K562 (cell line): ENCODE data around the gene ZNF644. TPM values are rescaled to one million over a fixed set of nuclear protein-coding genes. Genes with fewer than 3 reads are reported as not detected.

Experiments
- ATAC-seq: fragments of 200-7000 bp; cut with Tn5 transposase; 3 replicates; pipeline ENCODE4 v1.9.1; 2020; ENCODE audit warnings: moderate library complexity
- BruUV-seq: library from RNA; stranded (reverse); fragments of 400-500 nt; replicated peaks from 2 replicates; lab custom pipeline; 2021; lab: Mats Ljungman, UMichigan
- CTCF ChIA-PET: fragments of 300-600 bp; formaldehyde crosslinking; extraction: SDS; loops from one replicate; lab custom pipeline; 2021; ENCODE audit warnings: low intra/inter-chr PET ratio; lab: Yijun Ruan, JAX
- POLR2A ChIA-PET: fragments of 300-600, 350-650 bp; sonication (Branson Sonifier 250); formaldehyde crosslinking; extraction: SDS; loops from one replicate; lab custom pipeline; 2021; ENCODE audit warnings: antibody characterized with exemption, inconsistent platforms; lab: Yijun Ruan, JAX
- DNase-seq, 4 experiments: peaks; one replicate each; pipeline versions ENCODE4 v3.0.0 to v3.0.0-alpha.2; 2011 to 2018; ENCODE audit warnings: low spot score in 3 of 4, mixed read lengths in 3 of 4; ENCODE audit errors: extremely low read depth in 1 of 4
- FAIRE-seq: peaks from 2 replicates; lab custom pipeline; 2011; peaks lifted over from hg19 to GRCh38; lab: Jason Lieb, UNC
- H2AFZ ChIP-seq: 2 replicates; pipeline ENCODE4 v1.6.0; 2011; ENCODE audit warnings: low read depth, low read length, control low read depth, inconsistent platforms
- H3K27ac ChIP-seq: fragments of 200-600 bp; 3 replicates; pipeline ENCODE4 v1.8.0; 2011; ENCODE audit warnings: low read depth, mild to moderate bottlenecking, control low read depth, inconsistent platforms, low read length, moderate library complexity, mixed read lengths; ENCODE audit errors: extremely low read depth
- H3K27me3 ChIP-seq, 2 experiments: fragments of 300-600 bp in 1 of 2; 2 replicates in 1 of 2; 3 replicates in 1 of 2; pipeline versions ENCODE4 v1.6.0 to v1.8.0; 2011; ENCODE audit warnings: inconsistent platforms in 2 of 2, low read length in 2 of 2, mild to moderate bottlenecking in 1 of 2, mixed read lengths in 1 of 2, moderate library complexity in 1 of 2; ENCODE audit not compliant: control insufficient read depth in 2 of 2, insufficient read depth in 2 of 2
- H3K36me3 ChIP-seq: fragments of 300-600 bp; 3 replicates; pipeline ENCODE4 v1.8.0; 2011; ENCODE audit warnings: mild to moderate bottlenecking, low read length, inconsistent platforms; ENCODE audit not compliant: control insufficient read depth, insufficient read depth
- H3K4me1 ChIP-seq, 2 experiments: fragments of 200-600 bp in 1 of 2; replicated peaks in 1 of 2; 2 replicates in 1 of 2; 3 replicates in 1 of 2; pipeline versions ENCODE4 v1.5.1 to v1.8.0; 2011; ENCODE audit warnings: inconsistent platforms in 2 of 2, low read length in 2 of 2, mild to moderate bottlenecking in 1 of 2, mixed read lengths in 1 of 2, moderate library complexity in 1 of 2; ENCODE audit not compliant: control insufficient read depth in 2 of 2, insufficient read depth in 2 of 2
- H3K4me2 ChIP-seq: 2 replicates; pipeline ENCODE4 v1.6.1; 2011; ENCODE audit warnings: low read length, control low read depth, inconsistent platforms, mixed read lengths; ENCODE audit not compliant: insufficient read depth
- H3K4me3 ChIP-seq: fragments of 200-600 bp; sonication (generic), shearing (Covaris generic); 2 replicates; pipeline ENCODE4 v1.5.1; 2016; ENCODE audit warnings: control low read depth, inconsistent platforms
- H3K79me2 ChIP-seq: fragments of 200-600 bp; 3 replicates; pipeline ENCODE4 v1.8.0; 2011; ENCODE audit warnings: low read length, inconsistent platforms; ENCODE audit not compliant: control insufficient read depth, insufficient read depth
- H3K9ac ChIP-seq, 2 experiments: 2 replicates each; pipeline versions ENCODE4 v1.6.0 to v1.6.1; 2011; ENCODE audit warnings: low read depth in 2 of 2, low read length in 2 of 2, control low read depth in 1 of 2, inconsistent platforms in 1 of 2, mild to moderate bottlenecking in 1 of 2, mixed read lengths in 1 of 2; ENCODE audit not compliant: insufficient read depth in 1 of 2
- H3K9me1 ChIP-seq: one replicate; pipeline ENCODE4 v1.6.0; 2011; ENCODE audit warnings: inconsistent platforms, mild to moderate bottlenecking, low read length, moderate library complexity; ENCODE audit not compliant: control insufficient read depth, insufficient read depth
- H3K9me3 ChIP-seq: replicated peaks from 2 replicates; pipeline ENCODE4 v1.5.1; 2011; ENCODE audit warnings: low read depth, low read length, inconsistent platforms; ENCODE audit not compliant: control insufficient read depth, insufficient read depth
- H4K20me1 ChIP-seq: replicated peaks from 2 replicates; pipeline ENCODE4 v1.6.1; 2011; ENCODE audit warnings: low read length, inconsistent platforms, mixed read lengths; ENCODE audit not compliant: control insufficient read depth, insufficient read depth
- EWSR1 ChIP-seq: fragments of 450-650 bp; IDR thresholded peaks from 2 replicates; pipeline ENCODE4 v1.6.1; 2018; ENCODE audit warnings: borderline replicate concordance, mild to moderate bottlenecking, low read depth, moderate library complexity; ENCODE audit not compliant: partially characterized antibody
- MIER1 ChIP-seq: fragments of 450-650 bp; IDR thresholded peaks from 2 replicates; pipeline ENCODE4 v1.6.1; 2016; ENCODE audit warnings: antibody characterized with exemption, mild to moderate bottlenecking, low read depth
- ZNF140 ChIP-seq: fragments of 250-450 bp; sonication (Bioruptor Pico); IDR thresholded peaks from 2 replicates; pipeline ENCODE4 v1.8.0; 2021; ENCODE audit warnings: moderate library complexity, mild to moderate bottlenecking, inconsistent platforms
- WGBS: fragments of 100-300 bp; shearing (Covaris generic); methylation state at CpG from one replicate; pipeline ENCODE4 v1.1.6; 2016; ENCODE audit warnings: low coverage, mixed read lengths; ENCODE audit not compliant: insufficient coverage; ENCODE audit errors: missing lambda C conversion rate; 5-methylcytosine and 5-hydroxymethylcytosine counted together
- in situ Hi-C: fragments of 300-500 bp; cut with MboI; formaldehyde crosslinking; loops from 4 replicates; pipeline ENCODE4 v1.15.0; 2018; ENCODE audit warnings: inconsistent platforms, mixed read lengths
- intact Hi-C: fragments of 100-400 bp; cut with micrococcal nuclease; formaldehyde crosslinking; loops from 2 replicates; pipeline ENCODE4 v1.14.2; 2022
- polyA plus RNA-seq, 8 experiments: library from polyadenylated mRNA; depleted of rRNA in 4 of 8; stranded (reverse) in 5 of 8; unstranded in 3 of 8; fragments of >200 nt; fragmentation: Nextera tagmentation in 2 of 8; fragmentation: Illumina TruSeq in 1 of 8; extraction: Ambion mirVana in 2 of 8; extraction: Trizol in 1 of 8; gene quantifications; 2 replicates each; pipeline versions ENCODE4 v1.2.1 to v1.2.3, GENCODE V29; 2011 to 2014; ENCODE audit warnings: inconsistent platforms in 1 of 8, missing spikeins in 1 of 8
- total RNA-seq, 7 experiments: library from RNA; depleted of rRNA in 6 of 7; stranded (reverse); fragments of >200 nt in 6 of 7; fragmentation: Illumina TruSeq in 2 of 7; extraction: Trizol in 2 of 7; gene quantifications; 2 replicates each; pipeline versions ENCODE4 v1.2.1 to v1.2.3, GENCODE V29; 2011 to 2021; ENCODE audit warnings: low replicate concordance in 1 of 7

The ZNF644 gene
- total and polyA plus RNA-seq, 9 of the 15 experiments (the other 6 are each of a cell fraction or from before 2014, with no cell fraction given) = 25.3 to 71.4 (median 39.6) TPM

DNA sequence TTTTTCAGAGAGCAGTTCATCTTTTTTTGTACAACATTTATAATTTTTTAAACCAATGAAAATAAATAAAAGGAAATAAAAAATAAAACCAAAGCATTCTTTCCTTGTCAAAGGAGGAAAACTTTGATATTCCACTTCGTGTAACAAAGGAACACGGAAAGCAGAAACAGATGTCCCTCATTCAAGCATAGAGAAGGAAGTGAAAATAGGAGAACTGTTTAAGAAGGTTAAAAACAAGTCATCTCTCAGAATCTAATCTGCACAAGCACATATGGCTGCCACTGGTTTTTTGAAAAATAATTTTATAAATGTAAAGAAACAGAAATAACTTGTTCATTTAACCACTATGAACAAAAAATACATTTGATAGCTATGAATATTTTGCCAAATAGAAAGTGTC lies 35.9 kb upstream of the ZNF644 start (continued):
- TF ChIP-seq EWSR1 = no peak
- TF ChIP-seq, all 486 proteins: peak for 0

DNA sequence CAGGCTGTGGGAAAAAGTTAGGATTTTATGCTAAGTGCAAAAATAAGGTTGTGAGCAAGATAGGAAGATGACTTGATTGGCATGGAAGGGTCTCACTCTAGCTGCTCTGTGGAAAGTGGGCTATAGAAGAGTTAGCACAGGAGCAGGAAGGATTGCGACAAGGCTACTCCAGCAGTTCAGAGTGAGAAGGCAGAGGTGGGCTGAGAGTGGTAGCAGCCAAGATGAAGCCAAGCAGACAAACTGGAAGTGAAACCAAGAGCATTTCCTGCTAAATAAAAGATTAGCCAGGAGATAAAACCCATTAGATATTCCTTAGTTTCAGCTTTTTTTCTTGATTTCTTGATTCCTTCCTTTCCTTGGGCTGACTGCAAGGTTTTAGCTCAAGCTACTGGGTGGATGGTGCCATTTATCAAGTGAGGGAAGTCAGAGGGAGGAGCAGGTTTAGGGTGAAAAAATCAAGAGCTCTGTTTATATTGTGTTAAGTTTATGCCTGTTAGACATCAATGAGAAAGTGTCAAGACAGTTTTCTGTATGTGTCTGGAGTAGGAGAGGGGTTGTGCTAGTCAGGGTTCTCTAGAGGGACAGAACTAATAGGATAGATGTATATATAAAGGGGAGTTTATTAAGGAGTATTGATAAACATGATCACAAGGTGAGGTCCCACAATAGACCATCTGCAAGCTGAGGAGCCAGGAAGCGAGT lies 33.1 kb upstream of the ZNF644 start:
- no peak overlapping the region for H3K27ac ChIP-seq
- DNase-seq (no peak), ATAC-seq (no peak), FAIRE-seq (no peak)
- H3K4me3 ChIP-seq = no peak overlapping the region
- BruUV-seq = no TSS peak
- no peaks in the 10 kb centered on the region for H3K9me3 ChIP-seq
- H3K36me3 ChIP-seq = no peaks in the 10 kb centered on the region
- no peaks in the 10 kb centered on the region for H3K79me2 ChIP-seq
- no peaks in the 10 kb centered on the region for H3K4me1 ChIP-seq
- intact Hi-C loops (no loop called here), in situ Hi-C loops (no loop called here)
- H4K20me1 ChIP-seq = no peaks in the 10 kb centered on the region
- no peak overlapping the region for H3K9ac ChIP-seq
- no peak overlapping the region for H3K4me2 ChIP-seq
- no peaks in the 10 kb centered on the region for H3K9me1 ChIP-seq
- 0% methylated on average over 2 of the region's 2 CpGs for WGBS
- ChIA-PET CTCF (no interaction called here), POLR2A (interaction anchor here (0.8 kb wide), 1 partner anchor 18 kb away, joined by 3 read pairs; no protein-coding TSS in a partner anchor)
- no peak overlapping the region for H2AFZ ChIP-seq
- no peak for TF ChIP-seq ZNF140 (CRISPR knock-in tag)
- no peak for TF ChIP-seq MIER1
- H3K27me3 ChIP-seq = no peaks in the 10 kb centered on the region; a peak in 3 of 5 replicates
